ENCODE measurements around the gene CAPN8. TPM values are rescaled to one million over a fixed set of nuclear protein-coding genes. Genes with fewer than 3 reads are reported as not detected.

The CAPN8 gene
- total and polyA plus RNA-seq, 4 donors = 0.08 to 0.16 TPM; not detected in 2

- Histone ChIP-seq H3K27me3 (ENCODE audit: control insufficient read depth in 4 of 4, insufficient read depth in 4 of 4, low read length in 3 of 4) (no peaks in the 10 kb centered on the region), H3K9me3 (ENCODE audit: control insufficient read depth in 4 of 4, low read length in 3 of 4) (peaks cover 0 to 4% (median 1%) of the 10 kb centered on the region in 4 donors), H3K9ac (ENCODE audit: low read depth in 1 of 2, low read length in 2 of 2) (no peak overlapping the region), H3K4me1 (ENCODE audit: control insufficient read depth in 4 of 4, insufficient read depth in 4 of 4, low read length in 3 of 4) (no peaks in the 10 kb centered on the region), H3K36me3 (ENCODE audit: control insufficient read depth in 4 of 4, insufficient read depth in 3 of 4, low read depth in 1 of 4, low read length in 3 of 4) (no peaks in the 10 kb centered on the region), H3K4me3 (ENCODE audit: low read depth in 1 of 3, low read length in 3 of 3) (no peak overlapping the region), H3K27ac (ENCODE audit: low read depth in 1 of 2, low read length in 2 of 2) (no peak overlapping the region)
- WGBS = 72% methylated on average over 7 of the region's 7 CpGs
- TF ChIP-seq REST (IDR thresholded peaks at IDR 0.05) (no peak), FOXA2 (IDR thresholded peaks at IDR 0.05) (no peak), RAD21 (IDR thresholded peaks at IDR 0.05) (peak; percentile 88 to 95), HNF4G (IDR thresholded peaks at IDR 0.05) (no peak), ATF3 (IDR thresholded peaks at IDR 0.05) (no peak), CTCF (IDR thresholded peaks at IDR 0.05; ENCODE audit: low read depth, low read length, missing input control) (peak; percentile 56)
- DNase-seq (ENCODE audit: low spot score) = no peak
Measured at GRCh38 chr1:223670458-223671159, 5.1 kb upstream of the CAPN8 start.

- 76% methylated on average over 6 of the region's 6 CpGs for WGBS
- H3K9ac ChIP-seq (ENCODE audit: low read depth in 1 of 2, low read length in 2 of 2) = no peak overlapping the region
- no peak overlapping the region for H3K4me3 ChIP-seq (ENCODE audit: low read depth in 1 of 3, low read length in 3 of 3)
- no peaks in the 10 kb centered on the region for H3K36me3 ChIP-seq (ENCODE audit: control insufficient read depth in 4 of 4, insufficient read depth in 3 of 4, low read depth in 1 of 4, low read length in 3 of 4)
- H3K4me1 ChIP-seq (ENCODE audit: control insufficient read depth in 4 of 4, insufficient read depth in 4 of 4, low read length in 3 of 4) = no peaks in the 10 kb centered on the region
- H3K9me3 ChIP-seq (ENCODE audit: control insufficient read depth in 4 of 4, low read length in 3 of 4) = peaks cover 0 to 2% (median under 1%) of the 10 kb centered on the region in 4 donors
- no peaks in the 10 kb centered on the region for H3K27me3 ChIP-seq (ENCODE audit: control insufficient read depth in 4 of 4, insufficient read depth in 4 of 4, low read length in 3 of 4)
- H3K27ac ChIP-seq (ENCODE audit: low read depth in 1 of 2, low read length in 2 of 2) = no peak overlapping the region
- TF ChIP-seq JUND (IDR thresholded peaks at IDR 0.05) (no peak), YY1 (IDR thresholded peaks at IDR 0.05) (no peak), REST (IDR thresholded peaks at IDR 0.05) (no peak), HNF4A (conservative IDR thresholded peaks at IDR 0.05) (no peak), HNF4G (IDR thresholded peaks at IDR 0.05) (no peak), RXRA (IDR thresholded peaks at IDR 0.05) (no peak), RAD21 (IDR thresholded peaks at IDR 0.05) (no peak), CTCF (IDR thresholded peaks at IDR 0.05; ENCODE audit: low read depth, low read length, missing input control) (no peak), NR2F2 (IDR thresholded peaks at IDR 0.05) (no peak), SP1 (IDR thresholded peaks at IDR 0.05) (no peak), FOXA1 (IDR thresholded peaks at IDR 0.05) (no peak), TAF1 (conservative IDR thresholded peaks at IDR 0.05) (no peak)
- no peak for DNase-seq (ENCODE audit: low spot score)
Measured at GRCh38 chr1:223669003-223669795, 3.7 kb upstream of the CAPN8 start.
